Activated CD8-positive, alpha-beta T cell treated with anti-CD3 and anti-CD28 coated beads for 36 hours (primary cell): Measurements from ENCODE around the gene OXSR1. TPM values are rescaled to one million over a fixed set of nuclear protein-coding genes. Genes with fewer than 3 reads are reported as not detected.

Source experiments
- ATAC-seq: fragments of 200-7000 bp; cut with Tn5 transposase; one replicate; pipeline ENCODE4 v1.10.0; 2021; ENCODE audit warnings: mild to moderate bottlenecking, moderate library complexity
- CTCF ChIA-PET: fragments of 350-600 bp; sonication (Branson Sonifier 250); formaldehyde crosslinking; loops from one replicate; lab custom pipeline; 2021; ENCODE audit warnings: antibody characterized with exemption; lab: Charles Lee
- POLR2A ChIA-PET: fragments of 350-600 bp; sonication (Branson Sonifier 250); formaldehyde crosslinking; loops from one replicate; lab custom pipeline; 2021; ENCODE audit warnings: antibody characterized with exemption; lab: Charles Lee
- DNase-seq: peaks from one replicate; pipeline ENCODE4 v3.0.0-alpha.2; 2020
- H3K27ac Mint-ChIP-seq: one replicate; pipeline ENCODE4 v1.8.0; 2021; ENCODE audit warnings: mild to moderate bottlenecking, mixed read lengths
- H3K27me3 Mint-ChIP-seq: one replicate; pipeline ENCODE4 v1.8.0; 2021; ENCODE audit warnings: mixed read lengths
- H3K36me3 Mint-ChIP-seq: one replicate; pipeline ENCODE4 v1.8.0; 2021; ENCODE audit warnings: low read depth, mixed read lengths
- H3K4me1 Mint-ChIP-seq: one replicate; pipeline ENCODE4 v1.8.0; 2021; ENCODE audit warnings: low read depth, mixed read lengths
- H3K4me3 Mint-ChIP-seq: one replicate; pipeline ENCODE4 v1.8.0; 2021; ENCODE audit warnings: mild to moderate bottlenecking, moderate library complexity, mixed read lengths
- H3K9me3 Mint-ChIP-seq: one replicate; pipeline ENCODE4 v1.8.0; 2021; ENCODE audit warnings: mixed read lengths
- intact Hi-C: fragments of 100-400 bp; cut with micrococcal nuclease; formaldehyde crosslinking; loops from one replicate; pipeline ENCODE4 v1.10.0; 2022
- total RNA-seq, 2 experiments: library from RNA; stranded (reverse); gene quantifications; one replicate each; pipeline ENCODE4 v1.2.3, GENCODE V29; 2021
- TF ChIP-seq, protein P1 (sequence below): fragments of 200-600 bp; IDR thresholded peaks from one replicate; pipeline ENCODE4 v1.8.0; 2022; ENCODE audit warnings: antibody characterized with exemption, mild to moderate bottlenecking

Gene OXSR1
- total RNA-seq, 2 experiments from 2014 or later = 56.5 to 57.9 TPM

DNA sequence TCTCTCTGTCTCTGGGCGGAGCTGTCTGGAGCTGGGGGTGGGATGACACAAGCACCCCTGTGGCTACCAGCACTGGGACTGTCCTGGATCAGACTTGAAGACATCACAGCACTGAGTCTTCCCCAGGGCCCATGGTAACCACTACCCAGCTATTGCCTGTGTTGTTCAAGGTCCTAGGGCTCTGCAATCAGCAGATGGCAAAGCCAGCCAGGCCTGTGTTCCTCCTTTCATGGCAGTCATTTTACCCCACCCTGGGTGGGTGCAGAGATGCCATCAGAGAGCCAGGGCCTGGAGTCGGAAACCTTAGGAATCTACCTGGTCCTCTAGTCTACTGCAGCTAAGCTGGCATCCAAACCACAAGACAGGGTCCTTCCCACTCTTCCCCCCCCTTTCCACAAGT is 38.4 kb downstream of the OXSR1 start:
- POLR2A ChIA-PET = no interaction called here
- Mint-ChIP-seq H3K36me3 (peaks cover 41% of the 10 kb centered on the region), H3K27ac (no peak overlapping the region), H3K27me3 (no peaks in the 10 kb centered on the region), H3K4me3 (no peak overlapping the region), H3K4me1 (peaks cover 38% of the 10 kb centered on the region), H3K9me3 (no peaks in the 10 kb centered on the region)
- DNase-seq (no peak), ATAC-seq (no peak)
- intact Hi-C loops = no loop called here
- CTCF ChIA-PET = interaction anchor here (1.3 kb wide), 1 partner anchor 9 kb away, joined by 3 read pairs; no protein-coding TSS in a partner anchor
- TF ChIP-seq, protein P1, sequence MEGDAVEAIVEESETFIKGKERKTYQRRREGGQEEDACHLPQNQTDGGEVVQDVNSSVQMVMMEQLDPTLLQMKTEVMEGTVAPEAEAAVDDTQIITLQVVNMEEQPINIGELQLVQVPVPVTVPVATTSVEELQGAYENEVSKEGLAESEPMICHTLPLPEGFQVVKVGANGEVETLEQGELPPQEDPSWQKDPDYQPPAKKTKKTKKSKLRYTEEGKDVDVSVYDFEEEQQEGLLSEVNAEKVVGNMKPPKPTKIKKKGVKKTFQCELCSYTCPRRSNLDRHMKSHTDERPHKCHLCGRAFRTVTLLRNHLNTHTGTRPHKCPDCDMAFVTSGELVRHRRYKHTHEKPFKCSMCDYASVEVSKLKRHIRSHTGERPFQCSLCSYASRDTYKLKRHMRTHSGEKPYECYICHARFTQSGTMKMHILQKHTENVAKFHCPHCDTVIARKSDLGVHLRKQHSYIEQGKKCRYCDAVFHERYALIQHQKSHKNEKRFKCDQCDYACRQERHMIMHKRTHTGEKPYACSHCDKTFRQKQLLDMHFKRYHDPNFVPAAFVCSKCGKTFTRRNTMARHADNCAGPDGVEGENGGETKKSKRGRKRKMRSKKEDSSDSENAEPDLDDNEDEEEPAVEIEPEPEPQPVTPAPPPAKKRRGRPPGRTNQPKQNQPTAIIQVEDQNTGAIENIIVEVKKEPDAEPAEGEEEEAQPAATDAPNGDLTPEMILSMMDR = no peak

DNA sequence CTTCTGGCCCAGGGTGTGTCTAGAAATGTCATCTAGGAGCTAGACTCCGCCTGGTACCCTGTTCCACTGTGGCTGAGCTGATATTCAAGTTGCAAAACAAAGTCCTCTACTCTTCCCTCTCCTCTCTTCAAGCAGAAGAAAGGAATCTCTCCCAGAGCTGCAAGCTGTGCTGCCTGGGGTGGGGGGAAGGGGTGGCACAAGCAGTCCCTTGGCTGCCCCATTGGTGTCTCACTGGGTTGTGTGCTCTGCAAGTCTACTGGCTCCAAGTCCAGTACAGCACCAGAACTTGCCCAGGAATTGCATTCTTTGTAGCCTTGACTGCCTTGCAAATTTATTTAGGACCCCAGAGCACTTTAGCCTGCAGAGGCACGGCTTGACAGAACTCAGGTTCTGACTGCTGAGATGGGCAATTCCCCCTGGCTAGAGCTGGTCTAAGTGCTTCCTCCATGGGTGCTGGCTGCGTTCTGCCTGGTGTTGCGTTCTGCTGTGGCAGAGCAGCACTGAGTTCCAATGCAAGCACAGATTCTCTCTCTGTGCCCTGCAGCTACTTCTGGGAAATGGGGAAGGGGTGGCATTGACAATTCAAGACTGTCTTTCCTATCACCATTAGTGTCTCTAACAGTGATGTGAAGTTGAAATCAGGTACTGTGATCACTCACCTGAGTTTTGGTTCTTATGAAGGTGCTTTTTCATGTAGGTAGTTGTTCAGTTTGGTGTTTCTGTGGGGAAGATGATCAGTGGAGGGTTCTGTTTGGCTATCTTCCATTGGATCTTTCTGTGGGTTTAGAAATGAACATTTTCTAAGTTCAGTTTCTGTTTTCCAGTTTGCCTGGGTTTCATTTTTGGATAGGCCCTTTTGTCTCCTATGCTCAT is 39.5 kb downstream of the OXSR1 start:
- Mint-ChIP-seq H3K4me1 (peaks cover 42% of the 10 kb centered on the region), H3K36me3 (peaks cover 39% of the 10 kb centered on the region), H3K27me3 (no peaks in the 10 kb centered on the region), H3K4me3 (no peak overlapping the region), H3K9me3 (no peaks in the 10 kb centered on the region), H3K27ac (no peak overlapping the region)
- ATAC-seq (peak; percentile 36), DNase-seq (no peak)
- CTCF ChIA-PET = interaction anchor here (0.6 to 1.3 kb wide), 2 partner anchors 10 to 33 kb away, joined by 3 read pairs; no protein-coding TSS in a partner anchor
- TF ChIP-seq, protein P1 = no peak
- POLR2A ChIA-PET = interaction anchor here (0.6 to 2.1 kb wide), 2 partner anchors 38 to 40 kb away, joined by 3 to 5 read pairs; partner anchors contain the start of gene OXSR1
- intact Hi-C loops = no loop called here

DNA sequence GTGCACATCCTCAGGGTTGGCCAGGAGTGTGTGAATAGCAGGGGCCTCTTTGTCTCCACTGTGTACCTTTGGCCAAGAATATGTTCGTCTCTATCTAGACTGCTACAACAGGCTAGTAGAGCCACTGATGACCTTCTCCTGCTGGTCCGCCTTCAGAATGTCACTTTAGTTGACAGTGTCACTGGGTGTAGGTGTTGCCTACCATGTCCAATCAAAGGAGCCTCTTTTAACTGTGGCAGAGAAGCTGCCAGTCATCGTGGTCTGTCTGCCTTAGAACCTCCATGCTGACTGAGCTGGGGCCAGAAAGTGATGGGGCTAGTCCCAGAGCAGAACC is 40.1 kb downstream of the OXSR1 start:
- H3K27ac Mint-ChIP-seq = no peak overlapping the region
- H3K27me3 Mint-ChIP-seq = no peaks in the 10 kb centered on the region
- H3K4me3 Mint-ChIP-seq = no peak overlapping the region
- POLR2A ChIA-PET = interaction anchor here (0.5 to 2.1 kb wide), 4 partner anchors 38 to 63 kb away, joined by 3 to 5 read pairs (median 3); partner anchors contain the start of gene OXSR1
- intact Hi-C loops = no loop called here
- TF ChIP-seq, protein P1 = no peak
- H3K36me3 Mint-ChIP-seq = peaks cover 37% of the 10 kb centered on the region
- H3K4me1 Mint-ChIP-seq = peaks cover 48% of the 10 kb centered on the region
- no peaks in the 10 kb centered on the region for H3K9me3 Mint-ChIP-seq
- CTCF ChIA-PET = interaction anchor here (1.6 kb wide), 1 partner anchor 8 kb away, joined by 3 read pairs; no protein-coding TSS in a partner anchor
- ATAC-seq (peak; percentile 84), DNase-seq (peak; percentile 45)

DNA sequence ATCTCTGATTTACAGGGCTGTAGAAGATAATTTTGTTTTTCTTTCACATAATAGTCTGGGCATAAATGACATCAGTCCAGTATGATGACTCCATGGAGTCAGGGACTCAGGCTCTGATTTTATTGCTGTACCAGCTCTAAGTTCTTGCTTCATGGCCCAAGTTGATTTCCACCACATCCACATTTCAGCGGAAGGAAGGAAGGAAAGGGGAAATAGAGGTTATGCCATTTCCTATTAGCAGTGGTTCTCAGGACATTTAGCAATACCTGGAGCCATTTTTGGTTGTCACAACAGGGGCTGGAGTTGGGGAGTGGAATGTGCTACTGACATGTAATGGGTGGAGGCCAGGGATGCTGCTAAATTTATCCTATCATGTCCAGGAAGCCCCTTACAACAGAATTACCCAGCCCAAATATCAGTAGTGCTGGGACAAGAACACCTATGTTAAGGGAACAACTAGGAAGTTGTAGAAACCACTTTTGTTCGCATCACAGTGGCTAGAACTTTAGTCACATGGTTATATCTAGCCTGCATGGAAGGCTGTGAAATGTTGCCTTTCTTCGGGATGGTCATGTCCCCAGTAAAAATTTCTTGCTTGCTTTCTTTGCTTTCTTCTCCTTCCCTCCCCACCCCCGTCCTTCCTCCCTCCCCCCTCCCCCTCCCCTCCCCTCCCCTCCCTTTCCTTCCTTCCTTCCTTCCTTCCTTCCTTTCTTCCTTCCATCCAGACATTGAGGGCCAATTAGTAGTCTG is 42.1 kb downstream of the OXSR1 start:
- H3K4me1 Mint-ChIP-seq = peaks cover 64% of the 10 kb centered on the region
- no peaks in the 10 kb centered on the region for H3K27me3 Mint-ChIP-seq
- peaks cover 33% of the 10 kb centered on the region for H3K36me3 Mint-ChIP-seq
- TF ChIP-seq, protein P1 = no peak
- H3K9me3 Mint-ChIP-seq = no peaks in the 10 kb centered on the region
- H3K4me3 Mint-ChIP-seq = no peak overlapping the region
- DNase-seq (no peak), ATAC-seq (no peak)
- intact Hi-C loops = no loop called here
- H3K27ac Mint-ChIP-seq = no peak overlapping the region
- ChIA-PET CTCF (interaction anchor here (1.6 kb wide), 1 partner anchor 10 kb away, joined by 3 read pairs; no protein-coding TSS in a partner anchor), POLR2A (no interaction called here)
